Neural crest cell (in vitro differentiated cells): ENCODE data around the gene FOXF1. TPM values are rescaled to one million over a fixed set of nuclear protein-coding genes. Genes with fewer than 3 reads are reported as not detected.

ENCODE experiments used
- DNase-seq: peaks from one replicate; pipeline ENCODE4 v3.0.0; 2021; ENCODE audit warnings: low read depth, mixed read lengths, low spot score
- H3K27ac Mint-ChIP-seq: one replicate; pipeline ENCODE4 v1.8.0; 2021; ENCODE audit warnings: mild to moderate bottlenecking, mixed read lengths; ENCODE audit not compliant: unreplicated experiment
- H3K27me3 Mint-ChIP-seq: 2 replicates; pipeline ENCODE4 v1.8.0; 2021; ENCODE audit warnings: low read depth, mild to moderate bottlenecking, mixed read lengths
- H3K36me3 Mint-ChIP-seq: 2 replicates; pipeline ENCODE4 v1.8.0; 2021; ENCODE audit warnings: low read depth, mild to moderate bottlenecking, mixed read lengths
- H3K4me1 Mint-ChIP-seq: 2 replicates; pipeline ENCODE4 v1.8.0; 2021; ENCODE audit warnings: mixed read lengths
- H3K4me3 Mint-ChIP-seq: one replicate; pipeline ENCODE4 v1.8.0; 2021; ENCODE audit warnings: mild to moderate bottlenecking, mixed read lengths
- H3K9me3 Mint-ChIP-seq: 2 replicates; pipeline ENCODE4 v1.8.0; 2021; ENCODE audit warnings: mixed read lengths
- CTCF ChIP-seq: fragments of 200-600 bp; sonication (generic); conservative IDR thresholded peaks from 2 replicates; pipeline ENCODE4 v1.5.0; 2021; ENCODE audit warnings: antibody characterized with exemption, mild to moderate bottlenecking
- total RNA-seq: library from RNA; stranded (reverse); gene quantifications from 2 replicates; pipeline ENCODE4 v1.2.1, GENCODE V29; 2021

Gene FOXF1
- total RNA-seq, 1 donor from 2014 or later: not detected

DNA sequence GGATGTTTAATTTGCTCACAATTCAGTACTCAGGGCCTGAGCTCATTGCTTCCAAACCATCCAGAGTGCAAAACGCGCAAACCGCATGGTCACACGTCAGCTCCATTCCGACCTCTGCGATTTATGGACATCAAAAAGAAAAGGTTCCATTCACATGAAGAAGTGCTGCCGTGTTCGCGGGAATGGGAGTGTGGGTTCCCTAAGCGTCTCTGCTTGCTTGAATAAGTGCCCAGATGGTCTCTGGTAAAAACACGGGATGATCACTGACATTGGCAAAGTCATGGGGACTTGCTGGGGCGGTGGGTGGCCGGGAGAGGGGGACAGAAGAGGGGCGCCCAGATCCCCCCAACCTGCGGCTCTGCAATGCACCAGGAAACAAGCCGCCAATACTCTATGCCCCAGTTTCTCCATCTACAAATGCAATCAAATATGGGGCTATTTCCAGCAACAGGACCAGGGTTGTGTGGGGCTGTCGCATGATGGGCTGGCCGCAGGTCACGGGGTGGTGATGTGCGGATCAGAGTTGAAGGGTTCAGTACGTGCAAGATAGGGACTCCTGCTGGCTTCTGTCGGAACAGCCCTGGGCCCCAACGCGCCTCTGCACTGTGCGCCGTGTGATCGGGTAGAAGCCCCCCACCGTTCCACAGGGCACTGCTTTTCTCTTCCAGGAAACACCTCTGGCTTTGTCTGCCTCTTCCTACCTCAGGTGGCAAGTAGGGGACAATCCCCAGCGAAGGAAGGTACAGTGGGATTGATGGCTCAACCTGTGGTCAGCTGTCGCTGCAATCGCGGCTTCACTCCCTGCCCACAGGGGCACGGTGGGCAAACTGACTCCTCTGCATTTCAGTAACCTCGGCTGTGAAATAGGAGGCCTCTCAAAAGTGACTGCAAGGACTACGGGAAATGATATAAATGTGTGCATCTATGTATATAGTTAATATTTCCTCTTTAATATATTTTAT is 11.2 kb downstream of the FOXF1 start:
- no peak for TF ChIP-seq CTCF
- H3K27me3 Mint-ChIP-seq: peaks cover 72% of the 10 kb centered on the region
- no peak for DNase-seq
- no peak overlapping the region for H3K4me3 Mint-ChIP-seq
- no peaks in the 10 kb centered on the region for H3K9me3 Mint-ChIP-seq
- H3K27ac Mint-ChIP-seq: no peak overlapping the region
- no peaks in the 10 kb centered on the region for H3K36me3 Mint-ChIP-seq
- no peaks in the 10 kb centered on the region for H3K4me1 Mint-ChIP-seq

- H3K9me3 Mint-ChIP-seq: no peaks in the 10 kb centered on the region
- no peak for TF ChIP-seq CTCF
- peaks cover 63% of the 10 kb centered on the region for H3K27me3 Mint-ChIP-seq
- H3K4me1 Mint-ChIP-seq: no peaks in the 10 kb centered on the region
- H3K27ac Mint-ChIP-seq: no peak overlapping the region
- DNase-seq: no peak
- no peak overlapping the region for H3K4me3 Mint-ChIP-seq
- H3K36me3 Mint-ChIP-seq: no peaks in the 10 kb centered on the region
Observed at GRCh38 chr16:86522634-86523033, 12.3 kb downstream of the FOXF1 start.

DNA sequence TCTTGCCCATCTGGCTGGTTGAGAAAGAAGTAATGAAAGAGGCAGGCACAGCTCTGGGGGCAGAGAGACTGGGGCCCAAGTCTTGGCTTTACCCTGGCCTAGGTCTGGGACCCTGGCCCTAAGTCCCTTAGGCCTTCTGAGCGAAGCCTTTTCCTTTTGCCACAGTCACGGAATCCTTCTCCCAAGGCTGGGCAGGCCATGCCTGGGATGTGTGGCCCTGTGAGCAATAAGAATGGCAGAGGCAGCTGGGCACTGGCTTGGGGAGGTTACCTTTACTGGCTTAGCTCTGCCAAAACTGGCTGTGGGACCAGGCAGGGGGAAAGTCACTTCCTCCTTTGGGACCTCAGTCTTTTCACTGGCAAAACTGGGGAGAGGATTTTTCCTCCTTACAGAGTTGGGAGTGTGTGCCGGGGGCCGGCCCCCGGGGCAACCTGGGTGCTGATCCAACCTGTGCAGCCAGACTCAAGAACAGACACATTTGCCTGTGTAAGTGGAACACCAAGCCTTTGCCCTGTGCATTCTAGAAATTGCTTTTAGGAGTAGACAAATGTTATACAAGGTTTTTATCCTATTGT is 12.9 kb downstream of the FOXF1 start:
- peaks cover 57% of the 10 kb centered on the region for H3K27me3 Mint-ChIP-seq
- DNase-seq: no peak
- no peaks in the 10 kb centered on the region for H3K36me3 Mint-ChIP-seq
- no peaks in the 10 kb centered on the region for H3K9me3 Mint-ChIP-seq
- no peak for TF ChIP-seq CTCF
- H3K27ac Mint-ChIP-seq: no peak overlapping the region
- no peak overlapping the region for H3K4me3 Mint-ChIP-seq
- no peaks in the 10 kb centered on the region for H3K4me1 Mint-ChIP-seq

DNA sequence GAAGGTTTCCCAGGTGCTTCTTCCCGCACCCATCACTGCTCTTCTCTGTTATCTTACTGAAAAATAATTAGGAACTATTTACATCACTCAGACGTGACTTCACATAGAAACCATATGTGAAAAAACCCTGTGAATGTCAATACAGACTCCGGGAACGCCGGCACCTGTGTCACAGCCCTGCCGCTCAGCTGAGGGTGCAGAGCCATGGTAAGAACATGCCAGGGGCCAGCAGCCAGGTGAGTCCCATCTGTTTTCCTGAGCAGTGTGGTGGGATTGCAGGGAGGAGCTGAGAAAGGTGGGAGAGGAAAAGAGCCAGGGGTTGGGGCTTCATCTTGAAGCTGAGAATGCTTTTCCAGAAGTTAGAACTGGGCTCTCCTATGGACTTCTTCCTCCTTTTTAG is 13.7 kb downstream of the FOXF1 start:
- no peak for TF ChIP-seq CTCF
- H3K36me3 Mint-ChIP-seq: no peaks in the 10 kb centered on the region
- peaks cover 52% of the 10 kb centered on the region for H3K27me3 Mint-ChIP-seq
- no peak for DNase-seq
- no peaks in the 10 kb centered on the region for H3K9me3 Mint-ChIP-seq
- no peaks in the 10 kb centered on the region for H3K4me1 Mint-ChIP-seq
- no peak overlapping the region for H3K4me3 Mint-ChIP-seq
- no peak overlapping the region for H3K27ac Mint-ChIP-seq

DNA sequence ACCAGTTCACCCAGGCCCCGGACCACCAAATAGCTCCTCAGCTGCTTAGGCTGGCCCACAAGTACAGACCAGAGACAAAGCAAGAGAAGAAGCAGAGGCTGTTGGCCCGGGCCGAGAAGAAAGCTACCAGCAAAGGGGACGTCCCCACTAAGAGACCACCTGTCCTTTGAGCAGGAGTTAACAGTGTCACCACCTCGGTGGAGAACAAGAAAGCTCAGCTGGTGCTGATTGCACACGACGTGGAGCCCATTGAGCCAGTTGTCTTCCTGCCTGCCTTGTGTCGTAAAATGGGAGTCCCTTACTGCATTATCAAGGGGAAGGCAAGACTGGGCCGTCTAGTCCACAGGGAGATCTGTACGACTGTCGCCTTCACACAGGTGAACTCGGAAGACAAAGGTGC is 15.4 kb downstream of the FOXF1 start:
- H3K27ac Mint-ChIP-seq: no peak overlapping the region
- peaks cover 37% of the 10 kb centered on the region for H3K27me3 Mint-ChIP-seq
- DNase-seq: no peak
- no peaks in the 10 kb centered on the region for H3K36me3 Mint-ChIP-seq
- H3K4me3 Mint-ChIP-seq: no peak overlapping the region
- no peaks in the 10 kb centered on the region for H3K4me1 Mint-ChIP-seq
- H3K9me3 Mint-ChIP-seq: no peaks in the 10 kb centered on the region
- TF ChIP-seq CTCF: no peak
